Liver (tissue), 9 donors: ENCODE results near the gene RASSF3. TPM values are rescaled to one million over a fixed set of nuclear protein-coding genes. Genes with fewer than 3 reads are reported as not detected.

Experiments
- DNase-seq: peaks from one replicate; pipeline ENCODE4 v3.0.0-alpha.2; 2017; ENCODE audit warnings: low spot score
- H3K27ac ChIP-seq, 2 donors: one replicate each; pipeline ENCODE4 v1.7.0; 2013; ENCODE audit warnings: inconsistent platforms in 2 of 2, low read length in 2 of 2, control low read depth in 1 of 2, low read depth in 1 of 2, mild to moderate bottlenecking in 1 of 2
- H3K27me3 ChIP-seq, 4 donors: one replicate each; pipeline versions ENCODE4 v1.6.1 to v1.7.0; 2013; ENCODE audit warnings: low read length in 3 of 4, inconsistent platforms in 1 of 4, mild to moderate bottlenecking in 1 of 4, moderate library complexity in 1 of 4; ENCODE audit not compliant: control insufficient read depth in 4 of 4, insufficient read depth in 4 of 4
- H3K36me3 ChIP-seq, 4 donors: one replicate each; pipeline versions ENCODE4 v1.6.1 to v1.7.0; 2013; ENCODE audit warnings: low read length in 3 of 4, mild to moderate bottlenecking in 3 of 4, low read depth in 1 of 4, moderate library complexity in 1 of 4; ENCODE audit not compliant: control insufficient read depth in 4 of 4, insufficient read depth in 3 of 4
- H3K4me1 ChIP-seq, 4 donors: one replicate each; pipeline versions ENCODE4 v1.6.1 to v1.7.0; 2013; ENCODE audit warnings: low read length in 3 of 4, mild to moderate bottlenecking in 3 of 4, moderate library complexity in 1 of 4; ENCODE audit not compliant: control insufficient read depth in 4 of 4, insufficient read depth in 4 of 4
- H3K4me3 ChIP-seq, 3 donors: one replicate each; pipeline versions ENCODE4 v1.6.1 to v1.7.0; 2013; ENCODE audit warnings: low read length in 3 of 3, control low read depth in 1 of 3, low read depth in 1 of 3, mild to moderate bottlenecking in 1 of 3
- H3K9ac ChIP-seq, 2 donors: one replicate each; pipeline ENCODE4 v1.7.0; 2013; ENCODE audit warnings: low read length in 2 of 2, mild to moderate bottlenecking in 2 of 2, moderate library complexity in 2 of 2, control low read depth in 1 of 2, low read depth in 1 of 2
- H3K9me3 ChIP-seq, 4 donors: one replicate each; pipeline versions ENCODE4 v1.6.1 to v1.7.0; 2013; ENCODE audit warnings: low read length in 3 of 4; ENCODE audit not compliant: control insufficient read depth in 4 of 4
- ATF3 ChIP-seq: IDR thresholded peaks from 2 replicates; pipeline ENCODE4 v1.6.1; 2016; ENCODE audit warnings: antibody characterized with exemption
- CTCF ChIP-seq: fragments of 150-350 bp; IDR thresholded peaks from 2 replicates; pipeline ENCODE4 v1.5.1; 2017; ENCODE audit warnings: improper control_type of control experiment, low read depth, low read length; ENCODE audit not compliant: missing input control
- EGR1 ChIP-seq, 2 donors: IDR thresholded peaks; 2 replicates each; pipeline ENCODE4 v1.6.1; 2016 to 2018; ENCODE audit warnings: antibody characterized with exemption in 2 of 2, low read depth in 2 of 2
- FOXA1 ChIP-seq: IDR thresholded peaks from 2 replicates; pipeline ENCODE4 v1.6.1; 2016; ENCODE audit warnings: antibody characterized with exemption
- FOXA2 ChIP-seq: IDR thresholded peaks from 2 replicates; pipeline ENCODE4 v1.6.1; 2016; ENCODE audit warnings: antibody characterized with exemption
- GABPA ChIP-seq, 2 donors: IDR thresholded peaks in 1 of 2; conservative IDR thresholded peaks in 1 of 2; 2 replicates each; pipeline ENCODE4 v1.6.1; 2016; ENCODE audit warnings: antibody characterized with exemption in 2 of 2, mild to moderate bottlenecking in 1 of 2, moderate library complexity in 1 of 2
- HNF4A ChIP-seq, 2 donors: conservative IDR thresholded peaks; 2 replicates each; pipeline ENCODE4 v1.6.1; 2016; ENCODE audit warnings: antibody characterized with exemption in 2 of 2, mild to moderate bottlenecking in 2 of 2
- HNF4G ChIP-seq: IDR thresholded peaks from 2 replicates; pipeline ENCODE4 v1.6.1; 2016; ENCODE audit warnings: antibody characterized with exemption
- JUND ChIP-seq, 2 donors: IDR thresholded peaks; 2 replicates each; pipeline ENCODE4 v1.6.1; 2016; ENCODE audit warnings: antibody characterized with exemption in 2 of 2
- MAX ChIP-seq: IDR thresholded peaks from 2 replicates; pipeline ENCODE4 v1.6.1; 2016; ENCODE audit warnings: antibody characterized with exemption
- NR2F2 ChIP-seq: IDR thresholded peaks from 2 replicates; pipeline ENCODE4 v1.6.1; 2016; ENCODE audit warnings: antibody characterized with exemption
- RAD21 ChIP-seq, 2 donors: IDR thresholded peaks; 2 replicates each; pipeline ENCODE4 v1.6.1; 2016; ENCODE audit warnings: antibody characterized with exemption in 2 of 2, mild to moderate bottlenecking in 2 of 2
- REST ChIP-seq: IDR thresholded peaks from 2 replicates; pipeline ENCODE4 v1.6.1; 2016; ENCODE audit warnings: antibody characterized with exemption, mild to moderate bottlenecking
- RXRA ChIP-seq, 2 donors: IDR thresholded peaks; 2 replicates each; pipeline ENCODE4 v1.6.1; 2017 to 2018; ENCODE audit warnings: antibody characterized with exemption in 2 of 2, mild to moderate bottlenecking in 1 of 2
- SP1 ChIP-seq: IDR thresholded peaks from 2 replicates; pipeline ENCODE4 v1.6.1; 2018; ENCODE audit warnings: antibody characterized with exemption, mild to moderate bottlenecking
- TAF1 ChIP-seq: conservative IDR thresholded peaks from 2 replicates; pipeline ENCODE4 v1.6.1; 2016; ENCODE audit warnings: antibody characterized with exemption, mild to moderate bottlenecking
- YY1 ChIP-seq: IDR thresholded peaks from 2 replicates; pipeline ENCODE4 v1.6.1; 2016; ENCODE audit warnings: antibody characterized with exemption, mild to moderate bottlenecking
- ZBTB33 ChIP-seq: IDR thresholded peaks from 2 replicates; pipeline ENCODE4 v1.6.1; 2016; ENCODE audit warnings: antibody characterized with exemption
- WGBS: extraction: QIAGEN DNeasy Blood & Tissue Kit; methylation state at CpG from one replicate; pipeline ENCODE4 v1.1.7; 2013; 5-methylcytosine and 5-hydroxymethylcytosine counted together
- polyA plus RNA-seq, 2 donors: library from polyadenylated mRNA; stranded (reverse) in 1 of 2; unstranded in 1 of 2; fragments of 200-250 nt in 1 of 2; fragments of >200 nt in 1 of 2; fragmentation: Nextera tagmentation in 1 of 2; extraction: Ambion mirVana in 1 of 2; gene quantifications; one replicate each; pipeline versions ENCODE4 v1.2.1 to v1.2.3, GENCODE V29; 2013 to 2015
- total RNA-seq, 2 donors: library from RNA; depleted of rRNA; stranded (reverse); fragments of >200 nt; gene quantifications; one replicate each; pipeline ENCODE4 v1.2.3, GENCODE V29; 2014
- donor health status: healthy.
- donor health status: healthy.
- donor health status: healthy.
- donor health status: healthy.
- donor health status: healthy.

RASSF3 gene
- total and polyA plus RNA-seq, 4 donors: 2.2 to 9.1 (median 5.6) TPM

- TF ChIP-seq YY1 (no peak), NR2F2 (no peak), HNF4A (conservative IDR thresholded peaks at IDR 0.05) (no peak), ATF3 (no peak), HNF4G (no peak)
Measured at GRCh38 chr12:64678835-64679234, 68.5 kb downstream of the RASSF3 start (continued).

GRCh38 chr12:64679487-64680001 is 69.2 kb downstream of the RASSF3 start:
- no peak overlapping the region for H3K9ac ChIP-seq
- no peak for TF ChIP-seq RXRA (IDR thresholded peaks at IDR 0.05)
- no peak for TF ChIP-seq REST
- TF ChIP-seq CTCF: no peak
- TF ChIP-seq HNF4G: no peak
- TF ChIP-seq TAF1: no peak
- no peak for TF ChIP-seq ATF3
- no peak for TF ChIP-seq HNF4A (conservative IDR thresholded peaks at IDR 0.05)
- no peak for TF ChIP-seq SP1
- TF ChIP-seq FOXA2: no peak
- TF ChIP-seq MAX: no peak
- 73% methylated on average over 9 of the region's 9 CpGs for WGBS

GRCh38 chr12:64680235-64680634 is 69.9 kb downstream of the RASSF3 start:
- DNase-seq: no peak

More at GRCh38 chr12:64679487-64680001, 69.2 kb downstream of the RASSF3 start:
- Histone ChIP-seq H3K9me3 (no peaks in the 10 kb centered on the region), H3K4me3 (no peak overlapping the region), H3K27me3 (no peaks in the 10 kb centered on the region), H3K36me3 (no peaks in the 10 kb centered on the region), H3K4me1 (peaks cover 0 to 3% (median under 1%) of the 10 kb centered on the region in 4 donors), H3K27ac (no peak overlapping the region)
- DNase-seq: no peak

More at GRCh38 chr12:64680235-64680634, 69.9 kb downstream of the RASSF3 start:
- Histone ChIP-seq H3K27ac (no peak overlapping the region), H3K27me3 (no peaks in the 10 kb centered on the region), H3K9me3 (no peaks in the 10 kb centered on the region), H3K9ac (no peak overlapping the region), H3K4me1 (peaks cover 0 to 3% (median 0%) of the 10 kb centered on the region in 4 donors), H3K4me3 (no peak overlapping the region), H3K36me3 (no peaks in the 10 kb centered on the region)
- 64% methylated on average over 4 of the region's 4 CpGs for WGBS
- TF ChIP-seq RAD21 (IDR thresholded peaks at IDR 0.05): no peak
- no peak for TF ChIP-seq HNF4G
- no peak for TF ChIP-seq ZBTB33
- TF ChIP-seq GABPA (IDR thresholded peaks at IDR 0.05 in 1 of 2, conservative IDR thresholded peaks at IDR 0.05 in 1 of 2): no peak
- no peak for TF ChIP-seq ATF3
- TF ChIP-seq SP1: no peak
- no peak for TF ChIP-seq FOXA1
- TF ChIP-seq EGR1 (IDR thresholded peaks at IDR 0.05; ENCODE audit: low read depth in 2 of 2): no peak
- TF ChIP-seq JUND (IDR thresholded peaks at IDR 0.05): no peak
- no peak for TF ChIP-seq CTCF
- TF ChIP-seq HNF4A (conservative IDR thresholded peaks at IDR 0.05): no peak
